ENCODE data around the gene CALM1.

Gene CALM1

GRCh38 chr14:90453401-90453951 is 56.6 kb downstream of the CALM1 start:
- Histone ChIP-seq H3K9me2 (ENCODE audit: low read depth, low read length) (no peaks in the 10 kb centered on the region), H3K79me2 (ENCODE audit: insufficient read depth, low read length) (no peaks in the 10 kb centered on the region), H3K4me2 (ENCODE audit: low read length) (no peak overlapping the region), H3F3A (ENCODE audit: insufficient read depth, low read length) (no peaks in the 10 kb centered on the region), H3K4me1 (ENCODE audit: insufficient read depth, low read length, severe bottlenecking) (no peaks in the 10 kb centered on the region), H4K20me1 (ENCODE audit: insufficient read depth, low read length) (no peaks in the 10 kb centered on the region), H3K27me3 (ENCODE audit: insufficient read depth, low read length) (no peaks in the 10 kb centered on the region), H3K4me3 (ENCODE audit: low read depth, low read length, poor library complexity, severe bottlenecking) (no peak overlapping the region), H3K9ac (ENCODE audit: low read length) (no peak overlapping the region), H2AFZ (ENCODE audit: low read length) (no peak overlapping the region), H3K9me3 (ENCODE audit: low read length) (no peaks in the 10 kb centered on the region), H3K36me3 (ENCODE audit: insufficient read depth, low read length) (no peaks in the 10 kb centered on the region), H3K27ac (ENCODE audit: low read depth, low read length, poor library complexity, severe bottlenecking) (no peak overlapping the region)
- TF ChIP-seq EZH2 (IDR thresholded peaks at IDR 0.05; ENCODE audit: borderline replicate concordance, low read length): no peak
- TF ChIP-seq, protein P1, sequence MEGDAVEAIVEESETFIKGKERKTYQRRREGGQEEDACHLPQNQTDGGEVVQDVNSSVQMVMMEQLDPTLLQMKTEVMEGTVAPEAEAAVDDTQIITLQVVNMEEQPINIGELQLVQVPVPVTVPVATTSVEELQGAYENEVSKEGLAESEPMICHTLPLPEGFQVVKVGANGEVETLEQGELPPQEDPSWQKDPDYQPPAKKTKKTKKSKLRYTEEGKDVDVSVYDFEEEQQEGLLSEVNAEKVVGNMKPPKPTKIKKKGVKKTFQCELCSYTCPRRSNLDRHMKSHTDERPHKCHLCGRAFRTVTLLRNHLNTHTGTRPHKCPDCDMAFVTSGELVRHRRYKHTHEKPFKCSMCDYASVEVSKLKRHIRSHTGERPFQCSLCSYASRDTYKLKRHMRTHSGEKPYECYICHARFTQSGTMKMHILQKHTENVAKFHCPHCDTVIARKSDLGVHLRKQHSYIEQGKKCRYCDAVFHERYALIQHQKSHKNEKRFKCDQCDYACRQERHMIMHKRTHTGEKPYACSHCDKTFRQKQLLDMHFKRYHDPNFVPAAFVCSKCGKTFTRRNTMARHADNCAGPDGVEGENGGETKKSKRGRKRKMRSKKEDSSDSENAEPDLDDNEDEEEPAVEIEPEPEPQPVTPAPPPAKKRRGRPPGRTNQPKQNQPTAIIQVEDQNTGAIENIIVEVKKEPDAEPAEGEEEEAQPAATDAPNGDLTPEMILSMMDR (IDR thresholded peaks at IDR 0.05; ENCODE audit: low read length): no peak

DNA sequence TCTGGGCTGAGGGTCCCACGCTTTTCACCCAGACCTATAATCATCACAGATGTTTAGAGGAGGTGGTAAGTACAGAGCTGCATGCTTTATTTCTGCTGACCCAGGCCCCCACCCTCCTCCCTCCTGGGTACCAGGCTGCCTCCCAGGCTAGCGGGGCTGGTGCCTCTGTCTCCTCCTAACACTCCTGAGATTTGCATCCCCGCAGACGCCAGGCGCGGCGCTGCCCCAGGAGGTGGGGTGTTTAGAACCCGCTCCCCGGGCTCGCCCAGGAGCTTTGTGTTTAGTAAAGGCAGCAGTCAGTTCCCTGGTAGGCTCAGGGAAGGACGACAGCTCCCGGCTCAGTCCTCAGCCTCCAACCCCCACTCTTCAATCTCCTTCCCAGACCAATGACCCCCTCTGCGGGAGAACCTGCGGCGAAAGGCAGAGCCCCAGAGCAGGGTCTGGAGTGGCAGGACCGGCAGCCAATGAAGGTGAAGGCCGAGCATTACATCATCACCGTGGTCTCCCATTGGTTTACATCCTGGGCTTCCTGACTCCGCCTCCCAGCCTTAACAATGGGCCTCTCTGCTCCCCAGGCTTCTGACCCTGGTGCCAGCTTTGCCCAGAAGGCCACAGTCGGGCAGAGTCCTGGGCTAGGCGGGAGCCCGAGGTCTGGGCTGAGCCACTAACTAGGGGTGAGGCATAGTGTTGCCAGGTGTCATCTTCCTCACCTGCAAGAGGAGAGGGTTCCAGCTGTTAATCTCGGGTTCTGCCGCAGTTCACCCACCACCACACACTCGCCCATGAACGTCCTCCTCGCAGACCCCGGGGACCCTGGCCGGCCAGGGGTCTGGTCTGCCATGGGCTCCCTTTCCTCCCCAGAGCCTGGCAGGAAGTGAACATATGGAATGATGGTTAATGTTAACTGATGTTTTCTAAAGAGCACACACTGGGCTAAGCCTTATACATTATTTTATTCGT is 57.5 kb downstream of the CALM1 start:
- Histone ChIP-seq H3K4me1 (ENCODE audit: insufficient read depth, low read length, severe bottlenecking) (no peaks in the 10 kb centered on the region), H3K36me3 (ENCODE audit: insufficient read depth, low read length) (no peaks in the 10 kb centered on the region), H3K9me2 (ENCODE audit: low read depth, low read length) (no peaks in the 10 kb centered on the region), H3K4me2 (ENCODE audit: low read length) (no peak overlapping the region), H3K9ac (ENCODE audit: low read length) (no peak overlapping the region), H3K27me3 (ENCODE audit: insufficient read depth, low read length) (no peaks in the 10 kb centered on the region), H3K4me3 (ENCODE audit: low read depth, low read length, poor library complexity, severe bottlenecking) (no peak overlapping the region), H3K79me2 (ENCODE audit: insufficient read depth, low read length) (no peaks in the 10 kb centered on the region), H3K9me3 (ENCODE audit: low read length) (no peaks in the 10 kb centered on the region), H2AFZ (ENCODE audit: low read length) (no peak overlapping the region), H3F3A (ENCODE audit: insufficient read depth, low read length) (no peaks in the 10 kb centered on the region), H3K27ac (ENCODE audit: low read depth, low read length, poor library complexity, severe bottlenecking) (no peak overlapping the region), H4K20me1 (ENCODE audit: insufficient read depth, low read length) (no peaks in the 10 kb centered on the region)
- no peak for TF ChIP-seq EZH2 (IDR thresholded peaks at IDR 0.05; ENCODE audit: borderline replicate concordance, low read length)
- TF ChIP-seq, protein P1 (IDR thresholded peaks at IDR 0.05; ENCODE audit: low read length): no peak

- Histone ChIP-seq H3K9me3 (ENCODE audit: low read length) (no peaks in the 10 kb centered on the region), H4K20me1 (ENCODE audit: insufficient read depth, low read length) (no peaks in the 10 kb centered on the region), H3K4me2 (ENCODE audit: low read length) (no peak overlapping the region), H3K9ac (ENCODE audit: low read length) (no peak overlapping the region), H3K36me3 (ENCODE audit: insufficient read depth, low read length) (no peaks in the 10 kb centered on the region), H3K27me3 (ENCODE audit: insufficient read depth, low read length) (no peaks in the 10 kb centered on the region), H3K9me2 (ENCODE audit: low read depth, low read length) (no peaks in the 10 kb centered on the region), H3K4me3 (ENCODE audit: low read depth, low read length, poor library complexity, severe bottlenecking) (no peak overlapping the region), H3K4me1 (ENCODE audit: insufficient read depth, low read length, severe bottlenecking) (no peaks in the 10 kb centered on the region), H2AFZ (ENCODE audit: low read length) (no peak overlapping the region), H3K27ac (ENCODE audit: low read depth, low read length, poor library complexity, severe bottlenecking) (no peak overlapping the region), H3K79me2 (ENCODE audit: insufficient read depth, low read length) (no peaks in the 10 kb centered on the region), H3F3A (ENCODE audit: insufficient read depth, low read length) (no peaks in the 10 kb centered on the region)
- no peak for TF ChIP-seq EZH2 (IDR thresholded peaks at IDR 0.05; ENCODE audit: borderline replicate concordance, low read length)
- TF ChIP-seq, protein P1 (IDR thresholded peaks at IDR 0.05; ENCODE audit: low read length): no peak
These were observed 58.3 kb downstream of the CALM1 start for GRCh38 chr14:90455100-90455571.
